GM21619 (cell line): ENCODE data around the gene CACNA1B.
"Not testable (repeated sequence)": the region's sequence is repeated elsewhere in the genome, so short reads cannot be mapped to it uniquely, and the experiment has no call there.

Source experiments
- ATAC-seq: cut with Tn5 transposase; IDR thresholded peaks from one replicate; pipeline ENCODE4 v1.9.1; 2021; ENCODE audit not compliant: unreplicated experiment

CACNA1B gene

GRCh38 chr9:138094028-138094427 lies 216.4 kb downstream of the CACNA1B start:
- no peak for ATAC-seq

GRCh38 chr9:138095813-138096518 lies 218.4 kb downstream of the CACNA1B start:
- ATAC-seq, result no peak

DNA sequence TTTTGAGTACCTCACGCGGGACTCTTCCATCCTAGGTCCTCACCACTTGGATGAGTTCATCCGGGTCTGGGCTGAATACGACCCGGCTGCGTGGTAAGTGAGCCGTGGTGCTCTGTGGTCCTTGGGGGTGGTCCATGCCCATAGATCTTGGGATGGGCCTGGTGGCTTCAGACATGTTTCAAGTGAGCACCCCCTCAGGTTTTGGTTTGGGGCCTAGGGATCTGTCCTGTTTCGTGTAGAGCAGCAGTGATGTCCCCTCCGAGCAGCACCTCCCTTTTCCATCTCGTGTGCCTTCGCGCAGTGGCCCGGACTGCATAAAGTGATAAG lies 218.9 kb downstream of the CACNA1B start:
- ATAC-seq, result no peak

- no peak for ATAC-seq
Measured at GRCh38 chr9:138097501-138097991, 220.0 kb downstream of the CACNA1B start.

- no peak for ATAC-seq
Measured at GRCh38 chr9:138098116-138098907, 220.7 kb downstream of the CACNA1B start.

GRCh38 chr9:138098908-138099791 lies 221.6 kb downstream of the CACNA1B start:
- ATAC-seq, result no peak

GRCh38 chr9:138099803-138100598 lies 222.4 kb downstream of the CACNA1B start:
- ATAC-seq, result no peak

DNA sequence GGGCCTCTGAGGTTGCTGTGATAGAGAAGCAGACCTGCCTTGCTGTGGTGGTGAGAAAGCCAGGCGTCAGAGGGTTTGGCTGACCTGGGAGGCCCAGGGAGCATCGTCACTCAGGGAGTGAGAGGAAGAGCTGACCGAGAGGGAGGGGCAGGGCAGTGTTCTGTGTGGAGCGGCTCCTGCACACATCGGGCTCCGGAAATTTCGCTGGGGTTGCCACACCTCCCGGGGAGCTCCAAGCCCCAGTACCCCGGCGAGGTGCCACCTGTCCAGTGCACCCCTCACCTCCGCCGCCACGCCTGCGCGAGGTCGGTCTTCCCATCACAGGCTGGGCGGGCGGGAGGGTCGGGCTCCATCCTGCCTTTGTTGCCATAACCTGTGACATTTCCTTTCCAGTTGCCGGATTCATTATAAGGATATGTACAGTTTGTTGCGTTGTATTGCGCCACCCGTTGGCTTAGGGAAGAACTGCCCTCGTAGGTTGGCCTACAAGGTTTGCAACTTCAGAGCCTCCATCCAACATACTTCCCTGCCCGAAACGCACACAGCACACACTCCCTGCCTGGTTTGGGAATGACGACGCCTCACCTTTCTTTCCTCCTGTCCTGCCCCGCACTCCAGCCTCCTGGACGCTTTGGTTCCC lies 223.2 kb downstream of the CACNA1B start:
- no peak for ATAC-seq

GRCh38 chr9:138101444-138102234 lies 224.1 kb downstream of the CACNA1B start:
- ATAC-seq, result no peak

DNA sequence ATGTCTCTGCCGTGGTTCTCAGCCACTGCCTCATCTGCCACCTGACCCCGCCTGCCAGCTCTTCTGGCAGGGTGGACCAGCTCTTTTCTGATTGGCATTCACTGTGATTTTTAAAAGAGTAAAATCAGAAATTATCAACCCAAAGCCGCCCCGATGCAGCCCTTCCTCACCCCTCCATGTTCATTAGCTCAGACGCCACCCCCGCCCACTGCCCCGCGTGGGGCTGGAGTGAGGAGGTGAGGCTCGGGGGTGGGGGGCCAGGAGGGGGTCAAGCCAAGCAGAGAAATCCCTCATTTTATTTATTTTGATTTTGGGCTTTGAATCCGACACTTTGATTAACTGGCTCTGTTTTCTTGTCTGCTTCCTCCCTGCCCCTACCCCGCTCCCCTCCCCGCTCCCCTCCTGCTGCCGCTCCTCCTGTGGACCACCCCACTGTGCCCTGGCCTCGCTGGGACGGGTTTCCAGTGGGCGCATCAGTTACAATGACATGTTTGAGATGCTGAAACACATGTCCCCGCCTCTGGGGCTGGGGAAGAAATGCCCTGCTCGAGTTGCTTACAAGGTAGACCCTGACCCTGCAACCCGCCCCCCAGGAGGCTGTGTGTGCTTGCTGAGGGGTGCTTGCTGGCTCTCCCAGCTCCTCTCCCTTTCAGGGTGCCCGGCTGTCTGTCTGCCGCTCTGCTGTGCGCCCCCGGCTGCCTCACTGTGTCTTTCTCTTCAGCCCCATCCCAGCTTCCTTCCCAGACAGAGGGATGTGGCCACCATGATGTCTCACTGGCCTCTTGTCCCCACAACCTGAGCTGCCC lies 224.9 kb downstream of the CACNA1B start:
- ATAC-seq, result no peak

- ATAC-seq, result no peak
Measured at GRCh38 chr9:138103111-138103848, 225.7 kb downstream of the CACNA1B start.

GRCh38 chr9:138103849-138104206 lies 226.2 kb downstream of the CACNA1B start:
- no peak for ATAC-seq

- no peak for ATAC-seq
Measured at GRCh38 chr9:138104251-138105122, 226.9 kb downstream of the CACNA1B start.

DNA sequence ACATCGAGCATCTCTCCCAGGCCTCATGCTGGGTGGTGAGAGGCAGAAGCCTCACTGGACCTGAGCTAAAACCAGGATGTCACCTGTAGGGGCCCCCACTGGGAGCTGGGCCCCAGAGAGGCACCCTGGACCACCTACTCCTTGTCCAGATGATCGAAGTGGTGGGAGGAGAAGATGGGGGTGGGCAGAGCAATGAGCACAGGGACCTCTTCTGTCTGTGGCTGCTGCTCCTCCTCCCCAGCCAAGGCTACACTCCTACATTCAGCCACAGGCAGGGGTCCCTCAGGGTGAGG lies 227.5 kb downstream of the CACNA1B start:
- no peak for ATAC-seq

- ATAC-seq, result no peak
Measured at GRCh38 chr9:138105561-138106505, 228.3 kb downstream of the CACNA1B start.

DNA sequence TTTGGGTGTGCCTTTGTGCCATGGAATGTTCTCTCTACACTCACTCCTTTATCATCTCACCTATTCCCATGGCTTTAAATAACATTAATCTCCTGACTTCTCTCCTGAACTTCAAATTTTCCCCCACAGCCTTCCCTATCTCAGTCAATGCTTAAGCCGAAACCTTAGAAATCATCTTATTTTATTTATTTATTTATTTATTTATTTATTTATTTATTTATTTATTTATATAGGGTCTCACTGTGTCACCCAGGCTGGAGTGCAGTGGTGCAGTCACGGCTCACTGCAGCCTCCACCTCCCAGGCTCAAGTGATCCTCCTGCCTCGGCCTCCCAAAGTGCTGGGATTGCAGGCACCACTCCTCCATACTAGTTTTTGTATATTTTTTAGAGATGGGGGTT lies 229.5 kb downstream of the CACNA1B start:
- ATAC-seq, result not testable (repeated sequence)
